Activated naive CD8-positive, alpha-beta T cell treated with anti-CD3 and anti-CD28 coated beads, Interleukin-2, amount 50 U/mL, for 24 hours (primary cell): Measurements from ENCODE around the gene SLC2A14.
"Not testable (repeated sequence)": the region's sequence is repeated elsewhere in the genome, so short reads cannot be mapped to it uniquely, and the experiment has no call there.

Experiments
- ATAC-seq: fragments of 150-1000 bp; cut with Tn5 transposase; one replicate; pipeline ENCODE4 v1.10.0; 2021
- DNase-seq: peaks from one replicate; pipeline ENCODE4 v3.0.0; 2021
- H3K27ac Mint-ChIP-seq: one replicate; pipeline ENCODE4 v1.8.0; 2021; ENCODE audit warnings: mild to moderate bottlenecking, mixed read lengths
- H3K27me3 Mint-ChIP-seq: one replicate; pipeline ENCODE4 v1.8.0; 2021; ENCODE audit warnings: mixed read lengths
- H3K36me3 Mint-ChIP-seq: one replicate; pipeline ENCODE4 v1.8.0; 2021; ENCODE audit warnings: low read depth, mixed read lengths
- H3K4me1 Mint-ChIP-seq: one replicate; pipeline ENCODE4 v1.8.0; 2021; ENCODE audit warnings: mixed read lengths
- H3K4me3 Mint-ChIP-seq: one replicate; pipeline ENCODE4 v1.8.0; 2021; ENCODE audit warnings: mild to moderate bottlenecking, moderate library complexity, mixed read lengths
- H3K9me3 Mint-ChIP-seq: one replicate; pipeline ENCODE4 v1.8.0; 2021; ENCODE audit warnings: mixed read lengths

Gene SLC2A14

DNA sequence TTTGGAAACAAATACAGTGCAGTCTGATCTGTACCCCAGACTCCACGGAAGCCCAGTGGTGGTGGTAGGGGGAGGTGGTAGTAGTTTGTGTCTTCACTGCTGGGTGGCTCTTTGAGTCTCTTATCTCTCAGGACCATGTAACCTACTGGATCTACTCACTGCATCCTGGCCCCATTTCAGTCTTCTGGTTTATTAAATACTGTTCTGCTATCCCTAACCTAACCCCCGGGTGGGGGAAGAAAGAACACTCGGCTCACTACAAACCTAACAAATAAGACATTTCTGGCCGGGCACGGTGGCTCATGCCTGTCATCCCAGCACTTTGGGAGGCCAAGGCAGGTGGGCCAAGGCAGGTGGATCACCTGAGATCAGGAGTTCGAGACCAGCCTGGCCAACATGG, 39.5 kb downstream of the SLC2A14 start:
- not testable (repeated sequence) for ATAC-seq, H3K4me3 Mint-ChIP-seq, H3K27me3 Mint-ChIP-seq, H3K4me1 Mint-ChIP-seq, H3K36me3 Mint-ChIP-seq, DNase-seq, H3K27ac Mint-ChIP-seq, H3K9me3 Mint-ChIP-seq

GRCh38 chr12:7832059-7832696, 40.5 kb downstream of the SLC2A14 start:
- Mint-ChIP-seq H3K9me3 (no peaks in the 10 kb centered on the region), H3K36me3 (no peaks in the 10 kb centered on the region)
- peak; percentile 22 for DNase-seq

DNA sequence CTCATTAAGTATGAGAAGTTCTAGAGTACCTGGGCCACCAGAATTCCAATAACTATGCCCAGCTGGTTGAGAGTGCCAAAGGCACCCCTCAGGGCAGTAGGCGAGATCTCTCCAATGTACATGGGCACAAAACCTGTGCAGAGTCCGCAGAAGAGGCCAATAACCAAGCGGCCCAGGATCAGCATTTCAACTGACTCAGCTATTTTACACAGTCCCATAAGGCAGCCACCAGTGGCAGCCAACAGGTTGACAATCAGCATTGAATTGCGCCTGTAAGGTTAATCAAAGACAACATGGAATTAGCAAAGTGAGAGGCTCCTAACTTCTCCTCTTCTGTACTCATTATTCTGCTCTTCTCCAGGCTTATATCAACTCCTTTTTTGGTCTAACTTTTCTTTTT, 43.0 kb downstream of the SLC2A14 start:
- H3K36me3 Mint-ChIP-seq, DNase-seq, H3K4me1 Mint-ChIP-seq, ATAC-seq, H3K27ac Mint-ChIP-seq, H3K4me3 Mint-ChIP-seq, H3K9me3 Mint-ChIP-seq, H3K27me3 Mint-ChIP-seq: not testable (repeated sequence)

More at GRCh38 chr12:7832059-7832696, 40.5 kb downstream of the SLC2A14 start:
- H3K27ac Mint-ChIP-seq = no peak overlapping the region
- peak; percentile 84 for ATAC-seq
- H3K27me3 Mint-ChIP-seq = no peaks in the 10 kb centered on the region
- no peak overlapping the region for H3K4me3 Mint-ChIP-seq
- H3K4me1 Mint-ChIP-seq = peaks cover 3% of the 10 kb centered on the region

GRCh38 chr12:7825754-7826153, 47.0 kb downstream of the SLC2A14 start:
- not testable (repeated sequence) for H3K27me3 Mint-ChIP-seq, H3K9me3 Mint-ChIP-seq, H3K36me3 Mint-ChIP-seq, H3K27ac Mint-ChIP-seq, H3K4me3 Mint-ChIP-seq, H3K4me1 Mint-ChIP-seq, ATAC-seq, DNase-seq

- H3K27ac Mint-ChIP-seq = no peak overlapping the region
- H3K4me1 Mint-ChIP-seq = no peaks in the 10 kb centered on the region
- H3K27me3 Mint-ChIP-seq = peaks cover 3% of the 10 kb centered on the region
- DNase-seq (peak; percentile 74), ATAC-seq (no peak)
- no peaks in the 10 kb centered on the region for H3K36me3 Mint-ChIP-seq
- H3K4me3 Mint-ChIP-seq = no peak overlapping the region
- H3K9me3 Mint-ChIP-seq = no peaks in the 10 kb centered on the region
These were observed 65.7 kb downstream of the SLC2A14 start for GRCh38 chr12:7806863-7807487.

DNA sequence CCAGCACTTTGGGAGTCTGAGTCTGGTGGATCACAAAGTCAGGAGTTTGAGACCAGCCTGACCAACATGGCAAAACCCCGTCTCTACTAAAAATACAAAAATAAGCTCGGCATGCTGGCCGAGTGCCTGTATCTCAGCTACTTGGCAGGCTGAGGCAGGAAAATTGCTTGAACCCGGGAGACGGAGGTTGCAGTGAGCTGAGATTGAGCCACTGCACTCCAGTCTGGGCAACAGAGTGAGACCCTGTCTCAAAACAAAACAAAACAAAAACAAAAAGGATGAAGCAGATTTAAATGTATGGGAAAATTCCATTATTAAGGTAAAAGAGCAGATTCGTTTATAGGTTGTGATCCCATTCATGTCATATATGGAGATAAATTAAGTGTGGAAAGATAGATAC, 66.4 kb downstream of the SLC2A14 start:
- not testable (repeated sequence) for H3K4me1 Mint-ChIP-seq, H3K4me3 Mint-ChIP-seq, H3K27ac Mint-ChIP-seq, ATAC-seq, H3K9me3 Mint-ChIP-seq, H3K36me3 Mint-ChIP-seq, H3K27me3 Mint-ChIP-seq, DNase-seq

GRCh38 chr12:7801460-7801859, 71.3 kb downstream of the SLC2A14 start:
- Mint-ChIP-seq H3K27me3 (no peaks in the 10 kb centered on the region), H3K27ac (no peak overlapping the region), H3K9me3 (no peaks in the 10 kb centered on the region), H3K4me3 (no peak overlapping the region), H3K36me3 (no peaks in the 10 kb centered on the region), H3K4me1 (no peaks in the 10 kb centered on the region)
- no peak for ATAC-seq
- DNase-seq = no peak

DNA sequence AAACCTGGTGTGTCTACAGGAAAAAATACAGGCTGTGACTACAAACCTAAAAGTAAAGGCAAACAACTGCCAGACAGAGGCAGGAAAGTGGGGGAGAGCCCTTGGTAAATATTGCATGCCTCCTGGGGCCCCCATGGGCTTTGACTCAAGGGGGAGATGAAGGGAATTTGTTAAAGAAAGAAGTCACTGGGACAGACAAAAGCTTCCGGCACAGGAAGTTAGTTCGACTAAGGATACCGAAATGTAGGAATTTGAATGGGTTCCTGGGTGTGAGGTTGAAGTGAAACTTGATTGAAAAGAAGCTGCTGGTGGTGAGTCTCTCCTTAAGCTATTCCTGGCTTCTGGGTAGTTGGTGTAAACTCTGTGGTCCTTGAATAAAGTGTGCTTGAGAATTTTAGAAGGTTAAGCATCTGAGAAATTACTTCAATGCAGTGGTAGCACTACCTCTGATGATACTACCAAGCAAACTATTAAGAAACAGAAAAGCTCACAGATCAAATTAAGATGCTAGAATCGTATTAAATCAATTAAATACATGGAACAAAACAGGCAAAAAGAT, 73.9 kb downstream of the SLC2A14 start:
- not testable (repeated sequence) for H3K27ac Mint-ChIP-seq, H3K36me3 Mint-ChIP-seq, DNase-seq, H3K27me3 Mint-ChIP-seq, H3K9me3 Mint-ChIP-seq, H3K4me1 Mint-ChIP-seq, H3K4me3 Mint-ChIP-seq, ATAC-seq

GRCh38 chr12:7797698-7798398, 74.9 kb downstream of the SLC2A14 start:
- ATAC-seq (no peak), DNase-seq (no peak)
- Mint-ChIP-seq H3K4me3 (no peak overlapping the region), H3K27me3 (no peaks in the 10 kb centered on the region), H3K4me1 (no peaks in the 10 kb centered on the region), H3K9me3 (no peaks in the 10 kb centered on the region), H3K27ac (no peak overlapping the region), H3K36me3 (no peaks in the 10 kb centered on the region)

DNA sequence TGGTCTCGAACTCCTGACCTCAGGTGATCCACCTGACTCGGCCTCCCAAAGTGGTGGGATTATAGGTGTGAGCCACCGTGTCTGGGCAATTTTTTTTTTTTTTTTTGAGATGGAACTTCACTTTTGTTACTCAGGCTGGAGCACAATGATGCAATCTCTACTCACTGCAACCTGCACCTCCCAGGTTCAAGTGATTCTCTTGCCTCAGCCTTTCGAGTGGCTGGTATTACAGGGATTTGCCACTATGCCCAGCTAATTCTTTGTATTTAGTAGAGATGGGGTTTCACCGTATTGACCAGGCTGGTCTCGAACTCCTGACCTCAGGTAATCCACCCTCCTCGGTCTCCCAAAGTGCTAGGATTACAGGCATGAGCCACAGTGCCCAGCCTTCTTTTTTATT, 75.4 kb downstream of the SLC2A14 start:
- H3K27me3 Mint-ChIP-seq, DNase-seq, H3K27ac Mint-ChIP-seq, H3K4me3 Mint-ChIP-seq, H3K4me1 Mint-ChIP-seq, H3K9me3 Mint-ChIP-seq, H3K36me3 Mint-ChIP-seq, ATAC-seq: not testable (repeated sequence)

GRCh38 chr12:7793211-7793610, 79.5 kb downstream of the SLC2A14 start:
- no peak overlapping the region for H3K27ac Mint-ChIP-seq
- H3K4me1 Mint-ChIP-seq = no peaks in the 10 kb centered on the region
- H3K4me3 Mint-ChIP-seq = no peak overlapping the region
- ATAC-seq (no peak), DNase-seq (no peak)
- H3K36me3 Mint-ChIP-seq = no peaks in the 10 kb centered on the region
- peaks cover 5% of the 10 kb centered on the region for H3K27me3 Mint-ChIP-seq
- H3K9me3 Mint-ChIP-seq = no peaks in the 10 kb centered on the region

- not testable (repeated sequence) for H3K9me3 Mint-ChIP-seq, H3K36me3 Mint-ChIP-seq, H3K4me1 Mint-ChIP-seq, DNase-seq, ATAC-seq, H3K27ac Mint-ChIP-seq, H3K4me3 Mint-ChIP-seq
- peaks cover 16% of the 10 kb centered on the region for H3K27me3 Mint-ChIP-seq
These were observed 83.7 kb downstream of the SLC2A14 start, which contains the start of gene NANOG for GRCh38 chr12:7788884-7789528. Gene NANOG, plus strand, starts transcription at chr12:7789402. Its CDS starts 213 bp downstream, at chr12:7789615.

DNA sequence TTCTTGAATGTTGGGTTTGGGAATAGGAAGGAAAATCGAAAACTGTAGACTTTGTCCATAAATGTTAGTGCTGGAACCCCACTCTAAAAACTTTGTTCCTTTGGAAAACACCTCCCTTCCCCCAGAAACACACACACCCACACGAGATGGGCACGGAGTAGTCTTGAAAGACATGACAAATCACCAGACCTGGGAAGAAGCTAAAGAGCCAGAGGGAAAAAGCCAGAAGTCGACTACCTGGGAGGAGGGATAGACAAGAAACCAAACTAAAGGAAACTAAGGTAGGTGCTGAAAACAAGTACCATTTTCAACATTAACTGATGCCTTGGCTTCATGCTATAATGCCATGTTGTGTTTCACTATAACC, 84.4 kb downstream of the SLC2A14 start:
- H3K4me1 Mint-ChIP-seq = no peaks in the 10 kb centered on the region
- no peak overlapping the region for H3K4me3 Mint-ChIP-seq
- no peak overlapping the region for H3K27ac Mint-ChIP-seq
- H3K36me3 Mint-ChIP-seq = no peaks in the 10 kb centered on the region
- peaks cover 16% of the 10 kb centered on the region for H3K27me3 Mint-ChIP-seq
- H3K9me3 Mint-ChIP-seq = no peaks in the 10 kb centered on the region
- ATAC-seq (no peak), DNase-seq (no peak)

GRCh38 chr12:7787574-7788293, 85.0 kb downstream of the SLC2A14 start:
- no peaks in the 10 kb centered on the region for H3K9me3 Mint-ChIP-seq
- H3K36me3 Mint-ChIP-seq = no peaks in the 10 kb centered on the region
- no peak for ATAC-seq
- DNase-seq = no peak
- H3K27ac Mint-ChIP-seq = no peak overlapping the region
- no peak overlapping the region for H3K4me3 Mint-ChIP-seq
- no peaks in the 10 kb centered on the region for H3K4me1 Mint-ChIP-seq
- peaks cover 16% of the 10 kb centered on the region for H3K27me3 Mint-ChIP-seq
